HG02981 (cell line): ENCODE measurements around the gene RHEBL1.

Experiments
- ATAC-seq: cut with Tn5 transposase; IDR thresholded peaks from one replicate; pipeline ENCODE4 v1.9.1; 2021; ENCODE audit warnings: mild to moderate bottlenecking, moderate library complexity; ENCODE audit not compliant: unreplicated experiment

The RHEBL1 gene, protein sequence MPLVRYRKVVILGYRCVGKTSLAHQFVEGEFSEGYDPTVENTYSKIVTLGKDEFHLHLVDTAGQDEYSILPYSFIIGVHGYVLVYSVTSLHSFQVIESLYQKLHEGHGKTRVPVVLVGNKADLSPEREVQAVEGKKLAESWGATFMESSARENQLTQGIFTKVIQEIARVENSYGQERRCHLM

GRCh38 chr12:49069507-49070346, at the start of gene RHEBL1:
TSS of gene RHEBL1 (minus strand) at chr12:49069979. CDS start at chr12:49069785, 194 bp downstream.
- ATAC-seq: peak; percentile 98

DNA sequence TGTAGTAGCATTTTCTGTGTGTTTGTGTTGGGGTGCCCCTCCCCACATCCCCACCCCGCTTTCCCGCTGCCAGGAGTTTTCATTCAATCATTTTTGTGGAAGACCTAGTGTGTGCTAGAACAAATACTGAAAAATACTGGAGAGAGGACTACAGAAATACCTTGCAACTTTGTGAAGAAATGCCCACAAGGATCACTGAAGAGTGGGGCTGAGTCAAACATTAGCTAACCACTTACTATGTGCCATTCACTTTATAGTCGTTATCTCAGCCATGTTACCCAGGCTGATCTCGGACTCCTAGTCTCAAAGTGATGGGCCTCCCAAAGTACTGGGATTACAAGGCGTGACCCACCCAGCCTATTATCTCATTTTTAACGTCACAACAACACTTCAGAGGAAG, 41.4 kb upstream of the RHEBL1 start:
- peak; percentile 2 for ATAC-seq

- peak; percentile 99 for ATAC-seq
These were observed 40.8 kb upstream of the RHEBL1 start, which contains the start of gene LMBR1L for GRCh38 chr12:49110464-49111155. TSS of gene LMBR1L (minus strand) at chr12:49110847. CDS start at chr12:49110555, 292 bp downstream.

GRCh38 chr12:49109641-49110463, 40.1 kb upstream of the RHEBL1 start:
- ATAC-seq: no peak

GRCh38 chr12:49108958-49109404, 39.2 kb upstream of the RHEBL1 start:
- no peak for ATAC-seq

- ATAC-seq: no peak
These were observed 35.8 kb upstream of the RHEBL1 start for GRCh38 chr12:49105504-49106084.

DNA sequence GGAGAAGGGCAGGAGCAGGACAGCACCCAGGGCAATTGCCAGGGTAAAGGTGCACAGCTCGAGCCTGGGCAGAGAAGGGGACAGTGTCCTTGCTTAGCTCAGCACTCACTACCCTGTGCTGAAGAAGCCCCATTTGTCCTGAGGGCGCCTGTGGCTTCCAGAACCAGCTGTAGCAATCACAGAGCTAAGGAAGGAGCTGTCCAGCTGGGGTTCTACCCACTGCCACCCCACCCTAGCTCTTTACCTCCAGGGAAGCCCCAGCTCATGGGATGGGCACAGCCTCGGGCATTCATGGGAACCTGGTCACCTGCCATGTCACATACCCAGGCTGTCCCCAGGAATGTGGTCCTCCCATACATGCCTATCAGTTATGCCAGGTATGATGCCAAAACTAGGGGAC, 35.0 kb upstream of the RHEBL1 start:
- no peak for ATAC-seq

GRCh38 chr12:49100380-49100779, 30.6 kb upstream of the RHEBL1 start:
- ATAC-seq: no peak

DNA sequence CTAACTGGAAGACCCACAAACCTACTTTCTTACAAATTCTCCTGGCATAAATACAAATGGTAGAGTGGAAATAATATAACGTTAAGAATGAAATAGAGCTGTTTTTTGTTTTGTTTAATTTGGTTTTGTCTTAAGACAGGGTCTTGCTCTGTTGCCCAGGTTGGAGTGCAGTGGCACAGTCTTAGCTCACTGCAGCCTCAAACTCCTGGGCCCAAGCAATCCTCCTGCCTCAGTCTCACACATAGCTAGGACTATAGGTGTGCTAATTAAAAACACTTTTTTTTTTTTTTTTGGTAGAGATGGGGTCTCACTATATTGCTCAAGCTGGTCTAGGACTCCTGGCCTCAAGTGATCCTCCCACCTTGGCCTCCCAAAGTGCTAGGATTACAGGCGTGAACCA, 28.9 kb upstream of the RHEBL1 start:
- ATAC-seq: no peak

DNA sequence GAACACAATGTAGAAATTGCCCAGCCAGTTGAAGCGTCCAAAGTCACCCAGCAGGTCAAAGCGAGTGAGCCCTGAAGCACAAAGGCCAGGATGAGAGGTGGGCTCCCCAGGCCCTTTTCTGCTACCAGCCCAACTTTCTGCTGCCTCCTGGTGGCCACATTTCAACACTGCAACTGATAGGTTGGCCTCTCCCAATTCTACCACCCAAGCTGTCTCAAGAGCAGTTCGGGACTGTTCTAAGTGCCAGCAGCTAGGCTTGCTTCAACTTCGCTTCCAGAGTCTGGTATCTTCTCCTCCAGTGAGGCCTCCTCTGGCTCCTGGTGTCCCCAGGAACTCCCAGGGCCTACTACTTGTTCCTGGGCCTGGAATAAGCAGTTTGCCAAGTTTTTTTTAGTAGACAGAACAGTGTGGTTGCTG, 28.3 kb upstream of the RHEBL1 start:
- ATAC-seq: no peak

DNA sequence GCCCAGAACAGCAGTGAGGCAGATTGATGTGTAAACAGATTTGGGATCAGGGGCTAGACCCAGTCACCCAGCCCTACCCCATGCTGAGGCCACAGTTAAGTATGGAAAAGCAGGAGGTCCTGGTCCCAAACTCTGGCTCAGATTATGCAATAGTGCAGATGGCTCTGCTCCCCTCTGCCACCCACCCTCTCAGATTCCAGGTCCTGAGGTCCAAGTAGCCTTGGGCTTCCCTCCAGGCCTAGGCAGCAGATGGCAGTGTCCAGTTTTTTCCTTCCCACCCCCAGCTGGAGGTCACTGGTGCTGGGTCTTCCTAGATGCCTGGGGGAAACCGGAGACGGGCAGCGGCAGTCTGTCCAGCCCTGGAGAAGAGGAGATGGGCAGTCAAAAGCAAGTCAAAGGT, 27.6 kb upstream of the RHEBL1 start:
- ATAC-seq: no peak

DNA sequence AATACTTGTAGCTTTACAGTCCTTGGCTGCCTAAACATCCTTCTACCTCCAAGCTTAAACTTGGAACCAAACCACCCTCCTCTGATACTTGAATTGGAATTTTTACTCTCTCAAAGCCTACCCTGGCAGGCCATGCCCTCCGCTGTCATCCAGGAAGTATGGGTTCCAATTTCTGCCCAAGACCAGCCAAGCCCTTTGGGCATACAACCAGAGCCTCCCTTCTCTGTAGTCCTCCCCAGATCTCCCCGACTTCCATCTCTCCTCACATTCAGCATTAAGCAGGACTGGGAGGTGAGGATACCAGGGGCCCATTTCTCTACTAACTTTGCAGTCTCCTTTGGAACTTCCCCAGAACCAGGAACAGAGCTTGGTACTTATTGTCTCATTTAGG, 25.2 kb upstream of the RHEBL1 start:
- ATAC-seq: no peak

DNA sequence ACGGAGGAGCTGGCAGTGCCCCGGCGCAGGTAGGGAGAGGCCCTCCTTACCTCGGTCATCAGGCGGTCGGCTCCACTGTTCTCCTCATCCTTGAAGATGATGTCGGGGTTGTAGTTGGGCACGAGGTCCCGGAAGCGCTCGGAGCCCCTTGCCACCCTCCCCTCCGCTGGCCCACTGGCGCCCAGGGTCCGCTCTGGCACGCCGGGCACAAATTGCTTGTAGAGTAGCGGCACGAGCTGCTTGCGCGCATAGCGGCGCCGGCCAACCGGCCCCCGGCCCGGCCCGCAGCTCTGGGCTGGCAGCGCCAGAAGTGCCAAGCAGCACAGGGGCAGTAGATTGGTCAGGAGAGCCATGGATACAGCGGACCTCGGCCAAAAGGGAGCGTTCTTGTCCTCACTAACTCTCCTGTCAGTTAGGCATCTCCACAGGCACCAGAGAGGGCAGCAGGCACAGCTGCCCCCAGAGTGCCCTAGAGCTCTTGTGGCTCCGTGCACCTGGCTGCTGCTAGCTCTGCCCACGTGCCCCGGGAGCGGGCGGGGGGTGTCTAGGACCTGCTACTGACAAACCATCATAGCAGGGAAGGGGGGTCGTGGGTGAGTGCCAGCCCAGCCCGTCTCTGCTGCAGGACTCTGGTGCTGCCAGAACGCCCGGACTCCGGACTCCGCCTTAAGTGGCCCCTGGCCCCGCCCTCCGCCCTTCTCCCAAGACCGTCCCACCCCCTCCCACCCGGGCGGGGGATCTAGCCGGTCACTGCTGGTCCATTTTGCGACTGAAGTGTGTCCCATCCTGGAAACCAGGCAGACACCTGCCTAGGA, 24.6 kb upstream of the RHEBL1 start, which contains the start of gene DHH:
Gene DHH, minus strand, starts transcription at position 642 of the 815 bp plus-strand sequence. Its CDS starts 289 bp downstream, at position 353.
- ATAC-seq: no peak

GRCh38 chr12:49093792-49094159, 24.0 kb upstream of the RHEBL1 start:
- no peak for ATAC-seq

- no peak for ATAC-seq
These were observed 23.1 kb upstream of the RHEBL1 start for GRCh38 chr12:49092816-49093406.

- ATAC-seq: no peak
These were observed 22.5 kb upstream of the RHEBL1 start for GRCh38 chr12:49092086-49092815.

- no peak for ATAC-seq
These were observed 22.0 kb upstream of the RHEBL1 start for GRCh38 chr12:49091836-49092085.

DNA sequence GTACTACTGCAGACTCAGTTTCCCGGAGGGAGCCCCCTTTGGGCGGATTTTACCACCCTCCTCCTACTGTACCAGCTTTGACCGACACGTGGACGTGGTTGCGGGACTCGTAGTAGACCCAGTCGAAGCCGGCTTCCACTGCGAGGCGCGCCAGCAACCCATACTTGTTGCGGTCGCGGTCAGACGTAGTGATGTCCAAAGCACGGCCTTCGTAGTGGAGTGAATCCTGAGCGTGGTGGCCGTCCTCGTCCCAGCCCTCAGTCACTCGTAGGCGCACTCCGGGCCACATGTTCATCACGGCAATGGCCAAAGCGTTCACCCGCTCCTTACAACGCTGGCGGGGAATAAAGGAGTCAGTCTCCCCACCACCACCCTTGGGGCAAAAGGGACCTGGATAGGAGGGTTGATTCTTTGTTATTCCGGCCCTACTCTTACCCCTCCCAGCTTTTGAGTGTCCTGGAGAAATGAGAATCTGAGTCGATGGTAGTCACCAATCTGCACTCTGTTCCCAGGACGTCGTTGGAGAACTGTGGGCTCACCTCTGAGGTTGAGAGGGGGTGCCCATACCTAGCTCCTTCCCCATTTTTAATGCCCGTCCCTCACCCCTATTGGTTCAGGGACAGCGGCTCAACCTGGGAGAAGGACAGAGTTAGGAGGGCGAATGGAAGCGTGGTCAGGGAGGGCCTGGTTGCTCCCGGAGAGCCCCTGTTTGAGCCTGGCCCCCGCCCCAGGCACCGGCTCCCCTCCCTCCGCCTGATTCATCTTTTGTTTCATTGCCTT, 21.5 kb upstream of the RHEBL1 start:
- ATAC-seq: no peak
